DMS114 treated with DMSO at 0.1 percent for 48 hours (cell line): ENCODE results near the gene CCDC91.

Experiments
- DNase-seq: peaks from one replicate; lab custom pipeline; 2025; ENCODE audit not compliant: unreplicated experiment; lab: John Stamatoyannopoulos, UW

Gene CCDC91

GRCh38 chr12:28574746-28575592, 384.7 kb downstream of the CCDC91 start:
- DNase-seq: no peak

- DNase-seq: no peak
Measured at GRCh38 chr12:28575593-28576205, 385.4 kb downstream of the CCDC91 start.

GRCh38 chr12:28578361-28578760, 388.1 kb downstream of the CCDC91 start:
- no peak for DNase-seq

- no peak for DNase-seq
Measured at GRCh38 chr12:28578833-28579252, 388.6 kb downstream of the CCDC91 start.

GRCh38 chr12:28582672-28583376, 392.6 kb downstream of the CCDC91 start:
- no peak for DNase-seq

GRCh38 chr12:28583701-28584261, 393.5 kb downstream of the CCDC91 start:
- DNase-seq: no peak

- DNase-seq: no peak
Measured at GRCh38 chr12:28585146-28585545, 394.9 kb downstream of the CCDC91 start.

GRCh38 chr12:28586481-28586880, 396.2 kb downstream of the CCDC91 start:
- DNase-seq: no peak

- DNase-seq: no peak
Measured at GRCh38 chr12:28591831-28592230, 401.6 kb downstream of the CCDC91 start.
